ENCODE data around the gene RAB27A.
A peak's percentile ranks its signal among the peaks of the same experiment; 100 is the strongest.
"Not testable (repeated sequence)": the region's sequence is repeated elsewhere in the genome, so short reads cannot be mapped to it uniquely, and the experiment has no call there.

RAB27A gene

DNA sequence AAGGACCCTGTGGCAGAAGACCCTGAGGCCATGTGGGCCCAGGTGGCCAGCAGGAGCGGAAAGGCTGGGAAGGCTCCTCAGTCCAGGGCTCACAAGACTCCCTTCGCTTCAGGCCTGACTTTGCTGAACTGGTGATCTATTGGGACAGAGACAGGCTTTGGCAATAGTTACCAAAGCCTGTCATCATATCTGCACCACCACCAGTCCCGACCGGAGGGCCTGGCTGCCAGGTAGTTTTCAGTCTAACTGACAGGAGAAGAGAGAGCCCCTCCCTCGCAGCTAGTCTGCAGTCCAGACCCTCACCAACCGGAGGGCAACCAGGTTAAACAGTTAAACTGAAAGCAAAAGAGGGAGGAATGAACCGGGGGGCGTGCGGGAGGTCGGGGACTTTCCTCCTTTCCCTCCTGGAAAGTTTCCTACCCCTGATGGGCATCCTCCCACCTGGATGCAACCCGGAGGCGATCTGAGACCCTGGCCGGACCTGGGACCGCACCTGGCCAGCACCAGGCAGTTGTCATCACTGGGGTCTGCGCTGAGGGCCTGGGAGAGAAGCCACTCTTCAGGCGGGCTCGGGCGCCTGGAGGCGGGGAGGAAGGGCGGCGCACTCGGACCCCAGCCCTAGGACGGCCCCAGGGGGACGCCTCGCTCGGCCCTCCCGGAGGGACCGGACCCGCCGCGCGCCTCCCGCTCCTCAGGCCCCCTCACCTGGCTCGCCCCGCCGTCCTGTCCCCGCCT, 435 bp downstream of the RAB27A start:
- TF ChIP-seq CTCF (IDR thresholded peaks at IDR 0.05; ENCODE audit: control insufficient read depth, insufficient read depth, low read depth, low read length, missing control alignments), result no peak
- H3K4me3 ChIP-seq (ENCODE audit: control insufficient read depth, low read depth, low read length), result peak overlapping the region; percentile 77
- DNase-seq (ENCODE audit: low read depth), result no peak

DNA sequence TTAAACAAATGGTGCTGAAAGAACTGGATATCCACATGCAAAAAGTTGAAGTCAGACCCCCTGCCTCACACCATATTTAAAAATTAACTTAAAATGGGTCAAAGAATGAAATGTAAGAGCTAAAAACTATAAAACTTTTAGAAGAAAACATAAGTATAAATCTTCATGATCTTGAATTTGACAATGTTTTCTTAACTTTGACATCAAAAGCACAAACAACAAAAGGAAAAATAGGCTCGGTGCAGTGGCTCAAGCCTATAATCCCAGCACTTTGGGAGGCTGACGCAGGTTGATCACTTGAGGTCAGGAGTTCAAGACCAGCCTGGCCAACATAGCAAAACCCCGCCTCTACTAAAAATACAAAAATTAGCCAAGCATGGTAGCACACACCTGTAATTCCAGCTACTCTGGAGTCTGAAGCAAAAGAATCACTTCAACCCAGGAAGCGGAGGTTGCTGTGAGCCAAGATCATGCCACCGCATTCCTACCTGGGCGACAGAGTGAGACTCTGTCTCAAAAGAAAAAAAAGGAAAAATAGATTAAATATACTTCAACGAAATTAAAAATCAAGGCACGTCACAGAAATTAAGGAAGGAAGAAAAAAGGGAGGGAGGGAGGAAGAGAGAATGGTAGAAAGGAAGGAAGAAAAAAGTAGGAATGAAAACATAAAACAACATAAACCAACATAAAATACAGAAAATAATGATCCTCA, 1.5 kb downstream of the RAB27A start:
- no peak for TF ChIP-seq CTCF (IDR thresholded peaks at IDR 0.05; ENCODE audit: control insufficient read depth, insufficient read depth, low read depth, low read length, missing control alignments)
- DNase-seq (ENCODE audit: low read depth), result no peak
- no peak overlapping the region for H3K4me3 ChIP-seq (ENCODE audit: control insufficient read depth, low read depth, low read length)

GRCh38 chr15:55286442-55287189, 3.0 kb downstream of the RAB27A start:
- H3K4me3 ChIP-seq (ENCODE audit: control insufficient read depth, low read depth, low read length); DNase-seq (ENCODE audit: low read depth): not testable (repeated sequence)

GRCh38 chr15:55284426-55284825, 5.2 kb downstream of the RAB27A start:
- DNase-seq (ENCODE audit: low read depth), result no peak
- no peak for TF ChIP-seq CTCF (IDR thresholded peaks at IDR 0.05; ENCODE audit: control insufficient read depth, insufficient read depth, low read depth, low read length, missing control alignments)
- no peak overlapping the region for H3K4me3 ChIP-seq (ENCODE audit: control insufficient read depth, low read depth, low read length)

DNA sequence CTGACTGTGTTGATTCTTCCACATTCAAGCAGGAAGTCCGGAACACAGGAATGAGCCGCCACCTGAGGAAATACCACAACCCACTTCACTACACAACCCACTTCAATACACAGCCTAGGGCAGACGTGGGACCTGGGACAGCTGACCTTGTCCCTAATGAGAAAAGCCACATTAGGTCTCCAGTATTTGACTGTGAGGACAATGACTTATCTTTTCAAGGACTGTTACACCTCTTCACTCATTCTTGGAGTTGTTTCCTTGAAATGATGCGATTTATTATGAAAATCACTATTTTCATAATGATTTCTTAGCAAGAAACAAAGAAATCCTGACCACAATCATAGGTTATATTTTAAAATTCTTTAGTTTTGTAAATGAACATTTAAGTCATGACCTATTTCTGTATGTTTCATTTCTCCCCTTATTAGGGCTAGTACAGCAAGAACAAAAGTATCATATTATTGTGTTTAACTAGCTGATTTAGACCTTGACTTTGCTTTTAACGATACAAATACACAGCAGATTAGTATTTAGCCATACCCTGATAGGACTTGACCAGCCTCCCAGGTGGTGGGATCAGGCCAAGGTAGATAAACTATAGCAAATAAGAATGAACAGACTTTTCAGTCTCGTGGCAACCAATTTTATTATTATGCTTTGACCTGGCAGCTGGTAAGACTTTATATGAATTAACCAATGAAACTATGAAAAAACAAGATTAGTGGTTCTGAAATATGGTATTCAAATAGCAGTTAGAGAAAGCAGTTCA, 6.0 kb downstream of the RAB27A start:
- no peak for TF ChIP-seq CTCF (IDR thresholded peaks at IDR 0.05; ENCODE audit: control insufficient read depth, insufficient read depth, low read depth, low read length, missing control alignments)
- H3K4me3 ChIP-seq (ENCODE audit: control insufficient read depth, low read depth, low read length), result no peak overlapping the region
- DNase-seq (ENCODE audit: low read depth), result no peak

DNA sequence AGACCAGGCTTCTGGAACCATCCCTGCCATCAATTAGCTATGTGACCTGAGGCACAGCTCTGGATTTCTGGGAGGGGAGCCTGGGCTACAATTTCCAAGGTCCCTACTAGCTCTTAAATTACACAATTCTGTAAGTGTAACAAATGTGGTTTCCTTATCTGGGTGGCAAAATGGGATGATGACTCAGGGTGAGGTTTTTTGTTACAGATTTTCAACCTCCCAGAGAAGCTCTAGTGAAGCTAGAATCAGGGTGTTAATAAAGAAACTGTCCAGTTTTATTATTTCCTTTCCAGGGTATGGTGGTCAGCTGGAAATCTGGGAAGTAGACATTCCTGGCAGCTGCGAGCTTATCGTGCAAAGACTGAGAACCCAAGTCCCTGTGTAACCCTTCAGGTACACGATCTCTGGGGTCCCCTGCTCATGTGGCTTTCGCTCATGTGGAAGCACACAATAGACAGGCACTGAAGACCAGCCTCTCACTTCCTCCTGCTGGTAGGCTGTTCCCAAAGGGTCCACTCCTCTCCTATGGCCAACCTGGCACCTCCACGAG, 7.3 kb downstream of the RAB27A start:
- no peak overlapping the region for H3K4me3 ChIP-seq (ENCODE audit: control insufficient read depth, low read depth, low read length)

More for the DNA sequence above, 7.3 kb downstream of the RAB27A start:
- peak; percentile 74 for DNase-seq (ENCODE audit: low read depth)
- TF ChIP-seq CTCF (IDR thresholded peaks at IDR 0.05; ENCODE audit: control insufficient read depth, insufficient read depth, low read depth, low read length, missing control alignments), result no peak

All from AG09309 (cell line).